Caco-2 (cell line): ENCODE results near the gene APP. TPM values are rescaled to one million over a fixed set of nuclear protein-coding genes. Genes with fewer than 3 reads are reported as not detected.

Experiments used
- BruUV-seq: library from RNA; stranded (reverse); fragments of 400-500 nt; replicated peaks from 2 replicates; lab custom pipeline; 2021; lab: Mats Ljungman, UMichigan
- CTCF ChIA-PET: fragments of 300-600 bp; sonication (Branson Sonifier 250); formaldehyde crosslinking; loops from one replicate; lab custom pipeline; 2022; ENCODE audit warnings: antibody characterized with exemption; lab: Charles Lee
- POLR2A ChIA-PET: fragments of 300-600 bp; sonication (Branson Sonifier 250); formaldehyde crosslinking; loops from one replicate; lab custom pipeline; 2022; ENCODE audit warnings: antibody characterized with exemption; lab: Charles Lee
- DNase-seq, 2 experiments: peaks; one replicate each; pipeline versions ENCODE4 v3.0.0 to v3.0.0-alpha.2; 2020 to 2022
- H3K27me3 ChIP-seq: replicated peaks from 2 replicates; pipeline ENCODE4 v1.6.0; 2011; ENCODE audit warnings: low read length; ENCODE audit not compliant: control insufficient read depth, insufficient read depth
- H3K36me3 ChIP-seq: 2 replicates; pipeline ENCODE4 v1.5.1; 2011; ENCODE audit warnings: low read length; ENCODE audit not compliant: control insufficient read depth, insufficient read depth
- H3K4me1 ChIP-seq: fragments of 250-450 bp; sonication (Bioruptor Pico); 2 replicates; pipeline ENCODE4 v1.5.1; 2020; ENCODE audit warnings: mild to moderate bottlenecking
- H3K4me3 ChIP-seq: 2 replicates; pipeline ENCODE4 v1.5.1; 2011; ENCODE audit warnings: low read depth, mild to moderate bottlenecking, control low read depth, low read length
- H3K9me3 ChIP-seq: fragments of 250-450 bp; sonication (Bioruptor Pico); 2 replicates; pipeline ENCODE4 v1.5.1; 2020; ENCODE audit warnings: mild to moderate bottlenecking, moderate library complexity
- H3K27ac Mint-ChIP-seq: one replicate; pipeline ENCODE4 v1.8.0; 2022; ENCODE audit warnings: mixed read lengths; ENCODE audit not compliant: unreplicated experiment
- H3K27me3 Mint-ChIP-seq: one replicate; pipeline ENCODE4 v1.8.0; 2022; ENCODE audit warnings: mixed read lengths; ENCODE audit not compliant: insufficient read depth, unreplicated experiment
- H3K36me3 Mint-ChIP-seq: one replicate; pipeline ENCODE4 v1.8.0; 2022; ENCODE audit warnings: mild to moderate bottlenecking, mixed read lengths; ENCODE audit not compliant: insufficient read depth, unreplicated experiment
- H3K4me1 Mint-ChIP-seq: one replicate; pipeline ENCODE4 v1.8.0; 2022; ENCODE audit warnings: low read depth, mixed read lengths; ENCODE audit not compliant: unreplicated experiment
- H3K4me3 Mint-ChIP-seq: one replicate; pipeline ENCODE4 v1.8.0; 2022; ENCODE audit warnings: mild to moderate bottlenecking, moderate library complexity, mixed read lengths; ENCODE audit not compliant: unreplicated experiment
- H3K9me3 Mint-ChIP-seq: one replicate; pipeline ENCODE4 v1.8.0; 2022; ENCODE audit warnings: mixed read lengths; ENCODE audit not compliant: unreplicated experiment
- intact Hi-C: fragments of 100-400 bp; cut with micrococcal nuclease; formaldehyde crosslinking; loops from one replicate; pipeline ENCODE4 v1.10.0; 2022; ENCODE audit not compliant: unreplicated experiment
- total RNA-seq: library from RNA; stranded (reverse); gene quantifications from 2 replicates; pipeline ENCODE4 v1.2.3, GENCODE V29; 2022
- TF ChIP-seq, protein P1 (sequence below), 2 experiments: fragments of 200-600 bp in 1 of 2; IDR thresholded peaks; 1 replicate in 1 of 2; 2 replicates in 1 of 2; pipeline versions ENCODE4 v1.5.1 to v1.8.0; 2011 to 2022; ENCODE audit warnings: antibody characterized with exemption in 1 of 2, control low read depth in 1 of 2, inconsistent platforms in 1 of 2, low read depth in 1 of 2, low read length in 1 of 2, mild to moderate bottlenecking in 1 of 2, moderate library complexity in 1 of 2; ENCODE audit not compliant: insufficient read depth in 1 of 2, severe bottlenecking in 1 of 2, unreplicated experiment in 1 of 2

APP gene
- total RNA-seq, 1 experiment from 2014 or later, result 331 TPM

DNA sequence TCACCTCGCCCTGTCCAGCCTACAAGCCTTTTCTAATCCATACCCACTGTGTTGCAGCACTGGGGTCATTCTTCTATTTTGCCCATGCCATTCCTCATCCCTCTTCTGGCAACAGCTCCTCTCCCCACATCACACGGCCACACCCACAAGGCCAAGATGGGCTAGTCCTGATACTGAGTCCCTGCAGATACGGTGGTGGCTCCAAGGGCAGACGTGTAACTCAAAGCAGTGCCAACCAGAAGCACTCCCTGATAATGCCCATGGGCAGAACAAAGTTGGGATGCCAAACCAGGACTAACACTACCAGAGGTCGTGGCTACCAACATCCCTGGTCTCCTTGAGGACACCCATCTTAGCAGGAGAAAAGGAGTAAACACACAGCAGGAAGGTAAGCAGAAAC is 64.8 kb downstream of the APP start:
- peaks cover 10% of the 10 kb centered on the region for H3K4me1 Mint-ChIP-seq
- intact Hi-C loops, result no loop called here
- Histone ChIP-seq H3K36me3 (no peaks in the 10 kb centered on the region), H3K4me1 (no peaks in the 10 kb centered on the region), H3K27me3 (no peaks in the 10 kb centered on the region), H3K9me3 (no peaks in the 10 kb centered on the region), H3K4me3 (no peak overlapping the region)
- no peaks in the 10 kb centered on the region for H3K9me3 Mint-ChIP-seq
- H3K27ac Mint-ChIP-seq, result no peak overlapping the region
- BruUV-seq, result no TSS peak
- peaks cover 24% of the 10 kb centered on the region for H3K36me3 Mint-ChIP-seq
- CTCF ChIA-PET, result no interaction called here
- H3K27me3 Mint-ChIP-seq, result no peaks in the 10 kb centered on the region
- POLR2A ChIA-PET, result no interaction called here
- H3K4me3 Mint-ChIP-seq, result no peak overlapping the region
- DNase-seq, result no peak
- TF ChIP-seq, protein P1, sequence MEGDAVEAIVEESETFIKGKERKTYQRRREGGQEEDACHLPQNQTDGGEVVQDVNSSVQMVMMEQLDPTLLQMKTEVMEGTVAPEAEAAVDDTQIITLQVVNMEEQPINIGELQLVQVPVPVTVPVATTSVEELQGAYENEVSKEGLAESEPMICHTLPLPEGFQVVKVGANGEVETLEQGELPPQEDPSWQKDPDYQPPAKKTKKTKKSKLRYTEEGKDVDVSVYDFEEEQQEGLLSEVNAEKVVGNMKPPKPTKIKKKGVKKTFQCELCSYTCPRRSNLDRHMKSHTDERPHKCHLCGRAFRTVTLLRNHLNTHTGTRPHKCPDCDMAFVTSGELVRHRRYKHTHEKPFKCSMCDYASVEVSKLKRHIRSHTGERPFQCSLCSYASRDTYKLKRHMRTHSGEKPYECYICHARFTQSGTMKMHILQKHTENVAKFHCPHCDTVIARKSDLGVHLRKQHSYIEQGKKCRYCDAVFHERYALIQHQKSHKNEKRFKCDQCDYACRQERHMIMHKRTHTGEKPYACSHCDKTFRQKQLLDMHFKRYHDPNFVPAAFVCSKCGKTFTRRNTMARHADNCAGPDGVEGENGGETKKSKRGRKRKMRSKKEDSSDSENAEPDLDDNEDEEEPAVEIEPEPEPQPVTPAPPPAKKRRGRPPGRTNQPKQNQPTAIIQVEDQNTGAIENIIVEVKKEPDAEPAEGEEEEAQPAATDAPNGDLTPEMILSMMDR (IDR thresholded peaks at IDR 0.05; ENCODE audit: insufficient read depth in 1 of 2, low read depth in 1 of 2, low read length in 1 of 2, severe bottlenecking in 1 of 2, unreplicated experiment in 1 of 2), result no peak

DNA sequence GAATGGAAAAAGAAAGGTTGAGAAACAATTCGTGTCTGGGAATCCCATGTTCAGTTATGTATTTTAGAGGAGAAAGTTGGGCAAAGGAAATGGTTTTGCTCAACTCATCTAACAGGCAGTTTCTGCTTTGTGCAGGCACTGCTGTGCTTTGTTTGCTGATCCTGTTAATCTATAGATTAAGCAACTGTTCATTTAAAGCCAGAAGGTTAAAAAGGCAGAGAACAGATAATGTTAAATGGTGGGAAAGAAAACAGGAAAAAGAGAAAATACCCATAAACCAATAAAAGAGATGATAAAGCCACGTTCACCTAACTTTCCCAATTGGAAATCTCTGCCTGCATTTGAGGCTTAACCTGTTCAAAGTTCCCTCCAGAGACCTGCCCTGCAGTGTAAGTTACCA is 70.0 kb downstream of the APP start:
- peaks cover 16% of the 10 kb centered on the region for H3K4me1 Mint-ChIP-seq
- POLR2A ChIA-PET, result no interaction called here
- H3K36me3 Mint-ChIP-seq, result peaks cover 8% of the 10 kb centered on the region
- Histone ChIP-seq H3K9me3 (no peaks in the 10 kb centered on the region), H3K4me1 (peaks cover 20% of the 10 kb centered on the region), H3K27me3 (no peaks in the 10 kb centered on the region), H3K4me3 (no peak overlapping the region), H3K36me3 (no peaks in the 10 kb centered on the region)
- intact Hi-C loops, result loop anchor here (1.0 kb wide), 1 partner anchor 16 kb away; no protein-coding TSS in a partner anchor
- BruUV-seq, result no TSS peak
- H3K27me3 Mint-ChIP-seq, result no peaks in the 10 kb centered on the region
- no peak overlapping the region for H3K4me3 Mint-ChIP-seq
- no peak overlapping the region for H3K27ac Mint-ChIP-seq
- CTCF ChIA-PET, result interaction anchor here (0.6 kb wide), 1 partner anchor 74 kb away, joined by 5 read pairs; no protein-coding TSS in a partner anchor
- TF ChIP-seq, protein P1 (IDR thresholded peaks at IDR 0.05; ENCODE audit: insufficient read depth in 1 of 2, low read depth in 1 of 2, low read length in 1 of 2, severe bottlenecking in 1 of 2, unreplicated experiment in 1 of 2), result no peak
- no peak for DNase-seq
- no peaks in the 10 kb centered on the region for H3K9me3 Mint-ChIP-seq

DNA sequence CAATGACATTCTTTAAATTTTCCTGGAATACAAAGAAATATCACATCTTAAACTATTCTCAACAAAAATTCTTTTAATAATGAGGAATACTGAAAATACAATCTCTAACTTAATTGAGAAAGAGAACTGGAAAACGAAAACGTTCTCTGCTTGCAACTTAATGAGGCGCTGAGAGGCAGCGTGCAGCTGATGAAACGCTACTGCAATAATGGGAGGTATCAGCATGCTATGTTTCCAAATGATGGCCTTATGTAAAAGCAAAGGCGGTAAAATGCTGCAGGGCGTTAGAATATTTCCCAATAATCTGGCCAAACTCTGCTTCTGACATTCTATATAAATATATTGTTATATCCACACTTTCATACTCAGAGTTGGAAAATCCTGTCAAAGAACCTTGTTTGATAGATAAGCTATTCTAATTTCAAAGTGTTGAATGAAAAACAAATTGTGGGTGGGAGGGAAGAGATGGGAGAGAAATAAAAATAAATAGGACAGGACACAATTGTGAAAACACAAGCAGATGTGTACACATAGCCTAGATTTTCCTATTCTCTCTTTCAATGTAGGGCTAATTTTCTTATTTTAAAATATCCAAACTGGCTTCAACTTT is 70.9 kb downstream of the APP start:
- H3K4me3 ChIP-seq, result no peak overlapping the region
- peaks cover 20% of the 10 kb centered on the region for H3K4me1 ChIP-seq
- CTCF ChIA-PET, result no interaction called here
- H3K4me3 Mint-ChIP-seq, result no peak overlapping the region
- intact Hi-C loops, result loop anchor here (1.0 to 2.0 kb wide), 2 partner anchors 17 to 69 kb away; no protein-coding TSS in a partner anchor
- H3K9me3 Mint-ChIP-seq, result no peaks in the 10 kb centered on the region
- POLR2A ChIA-PET, result no interaction called here
- H3K27ac Mint-ChIP-seq, result no peak overlapping the region
- TF ChIP-seq, protein P1 (IDR thresholded peaks at IDR 0.05; ENCODE audit: insufficient read depth in 1 of 2, low read depth in 1 of 2, low read length in 1 of 2, severe bottlenecking in 1 of 2, unreplicated experiment in 1 of 2), result no peak
- peaks cover 16% of the 10 kb centered on the region for H3K4me1 Mint-ChIP-seq
- BruUV-seq, result no TSS peak
- H3K36me3 Mint-ChIP-seq, result peaks cover 8% of the 10 kb centered on the region
- no peaks in the 10 kb centered on the region for H3K27me3 ChIP-seq
- peak in 1 of 2 experiments; percentile 47 for DNase-seq
- H3K9me3 ChIP-seq, result no peaks in the 10 kb centered on the region
- H3K27me3 Mint-ChIP-seq, result no peaks in the 10 kb centered on the region
- no peaks in the 10 kb centered on the region for H3K36me3 ChIP-seq
